Measurements from ENCODE around the gene INVS.
"Not testable (repeated sequence)": the region's sequence is repeated elsewhere in the genome, so short reads cannot be mapped to it uniquely, and the experiment has no call there.

Gene INVS

DNA sequence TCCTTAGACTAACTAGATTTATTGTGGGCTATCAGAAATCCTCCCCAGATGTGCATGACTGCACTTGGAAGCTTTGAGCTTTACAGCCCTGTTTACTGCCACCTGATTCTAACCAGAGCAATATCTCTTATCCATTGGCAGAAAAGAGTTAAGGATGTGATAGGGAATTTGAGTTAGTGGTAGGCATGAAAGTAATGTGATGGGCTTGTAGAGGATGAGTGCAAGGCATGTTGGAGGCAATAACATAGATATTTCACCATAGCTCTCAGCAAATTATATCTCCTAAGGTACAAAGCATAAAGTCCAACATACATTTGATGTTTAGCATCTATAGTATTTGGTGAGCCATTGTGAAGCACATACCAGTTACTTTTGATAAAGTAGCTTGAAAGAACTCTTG lies 103.8 kb downstream of the INVS start:
- no peak for DNase-seq (ENCODE audit: low spot score)

GRCh38 chr9:100204796-100205195 lies 105.8 kb downstream of the INVS start:
- DNase-seq (ENCODE audit: low spot score) = no peak

- no peak for DNase-seq (ENCODE audit: low spot score)
Measured at GRCh38 chr9:100206899-100207298, 107.9 kb downstream of the INVS start.

- DNase-seq (ENCODE audit: low spot score) = no peak
Measured at GRCh38 chr9:100208673-100209072, 109.6 kb downstream of the INVS start.

DNA sequence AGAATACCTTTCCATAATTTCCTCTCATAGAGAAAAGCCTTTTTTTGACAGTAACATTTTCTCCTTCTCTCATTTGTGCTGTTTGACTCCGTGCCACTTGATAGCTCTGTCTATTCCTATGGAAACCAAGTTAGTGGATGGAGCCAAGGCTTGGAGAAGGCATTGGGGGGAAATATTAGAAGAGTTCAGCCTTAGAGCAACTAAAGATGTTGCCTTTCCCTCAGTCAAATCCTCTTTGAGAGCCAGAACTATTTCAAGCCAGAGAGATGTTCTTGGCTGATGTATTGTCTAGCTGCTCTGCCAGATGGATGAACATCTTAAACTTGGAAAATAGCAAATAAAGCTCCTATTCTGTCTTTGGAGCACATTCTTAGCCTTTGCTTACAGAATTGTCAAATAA lies 112.4 kb downstream of the INVS start:
- DNase-seq (ENCODE audit: low spot score) = peak; percentile 21

DNA sequence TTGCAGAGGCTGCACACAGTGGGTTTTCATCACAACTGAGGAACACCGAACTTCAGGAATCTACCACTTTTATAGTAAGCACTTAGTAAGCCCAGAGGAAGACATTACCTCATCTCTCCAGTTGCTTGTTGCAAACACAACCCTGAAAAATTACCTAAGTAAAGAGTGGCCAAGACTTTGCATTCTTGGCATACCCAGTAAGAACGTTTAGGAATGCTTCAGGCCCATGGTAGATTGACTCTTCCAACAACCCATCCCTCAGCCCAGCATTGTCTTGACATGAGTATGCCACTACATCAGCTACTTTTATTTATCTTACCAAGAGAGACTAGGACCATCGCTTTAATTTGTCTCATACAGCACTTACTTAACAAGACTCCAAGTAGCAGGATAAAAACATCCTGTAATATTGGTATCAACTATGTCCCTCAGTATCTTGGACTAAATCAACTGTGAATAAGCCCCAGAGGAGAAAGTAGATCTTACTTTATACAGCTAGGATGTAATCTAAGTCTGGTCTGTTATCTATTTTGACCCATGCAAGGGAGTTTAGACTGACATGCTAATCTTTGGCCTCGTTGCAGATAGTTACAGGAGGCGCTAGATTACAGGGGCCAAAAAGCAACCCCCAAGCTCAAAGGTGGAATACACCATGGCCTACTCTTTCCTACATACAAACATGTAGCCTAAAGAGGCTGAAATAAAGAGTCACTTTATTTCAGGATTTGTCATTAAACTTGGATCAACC lies 114.9 kb downstream of the INVS start:
- DNase-seq (ENCODE audit: low spot score) = no peak

DNA sequence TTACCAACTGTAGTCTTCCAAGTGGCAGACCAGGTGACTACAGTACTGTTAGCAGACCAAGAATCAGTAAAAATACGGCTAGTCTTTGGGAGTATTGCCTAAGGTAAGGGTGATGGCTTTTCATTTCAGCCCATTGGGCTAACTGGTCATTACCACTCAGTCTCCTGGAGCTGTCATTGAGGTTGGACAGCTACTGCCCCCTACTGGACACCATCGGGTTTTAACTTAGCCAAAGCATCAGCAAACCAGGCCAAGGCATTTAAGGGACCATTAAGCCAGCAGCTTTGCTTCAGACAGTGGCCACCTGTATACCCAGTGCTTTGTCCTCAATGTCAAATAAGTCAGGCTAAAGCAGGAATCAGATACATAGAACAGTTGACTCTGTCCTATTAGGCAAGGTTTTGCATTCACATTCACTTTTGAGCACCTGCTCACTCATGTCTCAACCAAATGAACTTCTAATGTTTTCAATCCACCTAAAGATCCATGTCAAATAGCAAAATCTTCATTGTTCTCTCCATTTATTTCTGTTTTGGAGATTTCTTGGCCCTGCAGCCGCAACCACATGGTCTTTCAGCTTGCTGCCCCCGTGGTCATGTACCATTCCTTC lies 117.2 kb downstream of the INVS start:
- peak; percentile 37 for DNase-seq (ENCODE audit: low spot score)

- no peak for DNase-seq (ENCODE audit: low spot score)
Measured at GRCh38 chr9:100217536-100217935, 118.5 kb downstream of the INVS start.

DNA sequence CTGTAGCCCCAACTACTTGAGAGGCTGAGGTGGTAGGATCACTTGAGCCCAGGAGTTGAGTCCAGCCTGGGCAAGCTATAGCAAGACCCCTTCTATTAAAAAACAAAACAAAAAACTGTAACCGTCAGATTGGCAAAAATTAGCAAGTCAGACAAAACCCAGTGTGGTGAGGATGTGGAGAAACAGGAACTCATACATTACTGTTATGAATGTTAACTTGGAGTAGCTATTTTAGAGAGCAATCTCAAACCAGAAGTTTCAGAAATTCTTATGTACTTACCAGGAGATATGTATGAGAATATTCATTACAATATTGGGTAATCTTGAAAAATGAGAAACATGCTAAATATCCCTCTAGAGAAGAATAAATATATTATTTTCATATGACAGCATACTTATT lies 120.3 kb downstream of the INVS start:
- DNase-seq (ENCODE audit: low spot score) = no peak

GRCh38 chr9:100220936-100221335 lies 121.9 kb downstream of the INVS start:
- DNase-seq (ENCODE audit: low spot score) = no peak

DNA sequence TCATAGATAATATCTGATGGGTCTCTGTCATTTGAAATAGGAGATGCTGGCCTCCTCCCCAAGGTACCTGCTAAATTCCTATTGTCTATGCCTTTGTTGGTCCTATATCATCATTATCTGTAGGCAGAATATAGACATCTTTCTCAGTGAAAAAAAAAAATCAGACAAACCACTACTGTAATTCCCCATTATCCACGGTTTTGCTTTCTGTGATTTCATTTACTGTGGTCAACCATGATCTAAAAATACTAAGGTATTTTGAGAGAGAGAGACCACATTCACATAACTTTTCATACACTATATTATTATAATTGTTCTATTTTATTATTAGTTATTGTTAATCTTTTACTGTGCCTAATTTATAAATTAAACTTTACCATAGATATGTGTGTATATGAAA lies 122.5 kb downstream of the INVS start:
- DNase-seq (ENCODE audit: low spot score) = no peak

GRCh38 chr9:100222674-100223073 lies 123.6 kb downstream of the INVS start:
- peak; percentile 64 for DNase-seq (ENCODE audit: low spot score)

DNA sequence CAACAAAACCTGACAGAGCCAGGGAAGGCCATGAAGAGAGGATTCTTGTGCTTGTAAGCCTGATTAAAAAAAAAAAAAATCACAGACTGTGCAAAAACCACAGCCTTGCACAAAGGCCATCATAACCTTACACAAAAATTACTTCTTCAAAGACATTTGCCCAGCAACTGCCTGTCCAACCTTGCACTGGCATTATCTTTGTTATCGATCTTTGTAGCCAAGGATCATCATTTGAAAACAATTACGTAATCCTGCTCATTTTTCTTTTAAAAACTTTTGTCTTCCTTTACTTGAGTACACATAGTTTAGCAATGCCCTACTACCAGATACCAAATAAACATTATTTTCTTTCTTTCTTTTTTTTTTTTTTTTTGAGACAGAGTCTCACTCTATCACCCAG lies 128.6 kb downstream of the INVS start:
- DNase-seq (ENCODE audit: low spot score) = no peak

- DNase-seq (ENCODE audit: low spot score) = no peak
Measured at GRCh38 chr9:100228352-100228869, 129.4 kb downstream of the INVS start.

GRCh38 chr9:100229136-100229535 lies 130.1 kb downstream of the INVS start:
- DNase-seq (ENCODE audit: low spot score) = no peak

DNA sequence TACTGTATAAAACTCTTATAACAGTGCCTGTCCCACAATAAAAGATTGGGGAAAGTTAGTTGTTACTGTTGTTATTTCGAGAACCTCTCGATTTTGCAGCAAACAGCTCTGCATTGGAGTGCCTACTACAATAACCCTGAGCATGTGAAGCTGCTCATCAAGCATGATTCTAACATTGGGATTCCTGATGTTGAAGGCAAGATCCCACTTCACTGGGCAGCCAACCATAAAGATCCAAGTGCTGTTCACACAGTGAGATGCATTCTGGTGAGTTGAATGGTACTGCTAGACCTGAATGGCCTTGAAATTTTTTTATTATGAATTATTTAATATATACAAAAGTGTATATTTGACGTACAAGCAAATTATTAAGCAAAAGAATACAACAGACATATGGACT lies 130.5 kb downstream of the INVS start:
- no peak for DNase-seq (ENCODE audit: low spot score)

DNA sequence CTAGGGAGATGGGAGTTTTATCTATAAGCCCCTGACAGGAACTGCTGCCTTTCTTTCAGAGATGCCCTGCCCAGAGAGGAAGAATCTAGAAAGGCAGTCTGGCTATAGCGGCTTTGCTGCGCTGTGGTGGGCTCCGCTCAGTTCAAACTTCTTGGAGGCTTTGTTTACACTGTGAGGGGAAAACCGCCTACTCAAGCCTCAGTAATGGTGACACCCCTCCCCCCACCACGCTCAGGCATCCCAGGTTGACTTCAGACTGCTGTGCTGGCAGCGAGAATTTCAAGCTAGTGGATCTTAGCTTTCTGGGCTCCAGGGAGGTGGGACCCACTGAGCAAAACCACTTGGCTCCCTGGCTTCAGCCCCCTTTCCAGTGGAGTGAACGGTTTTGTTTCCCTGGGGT lies 137.9 kb downstream of the INVS start:
- DNase-seq (ENCODE audit: low spot score) = not testable (repeated sequence)

DNA sequence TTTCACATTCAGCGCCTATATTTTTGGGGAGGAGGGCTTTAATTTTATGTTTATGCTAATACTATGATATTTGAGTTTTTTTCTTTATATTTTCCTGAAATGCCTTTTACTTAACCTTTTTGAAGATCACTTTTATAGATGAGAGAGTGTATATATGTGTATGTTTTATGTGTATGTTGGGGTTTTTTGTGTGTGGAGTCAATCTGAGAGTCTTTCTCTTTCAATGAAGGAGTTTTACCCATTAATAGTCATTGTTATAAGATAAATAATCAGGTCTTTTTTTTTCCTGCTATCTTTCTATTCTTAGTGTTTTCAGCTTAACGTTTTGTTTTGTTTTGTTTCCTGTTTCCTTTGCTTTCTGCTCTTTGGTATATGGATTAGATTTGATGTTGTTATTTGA lies 141.5 kb downstream of the INVS start:
- no peak for DNase-seq (ENCODE audit: low spot score)

DNA sequence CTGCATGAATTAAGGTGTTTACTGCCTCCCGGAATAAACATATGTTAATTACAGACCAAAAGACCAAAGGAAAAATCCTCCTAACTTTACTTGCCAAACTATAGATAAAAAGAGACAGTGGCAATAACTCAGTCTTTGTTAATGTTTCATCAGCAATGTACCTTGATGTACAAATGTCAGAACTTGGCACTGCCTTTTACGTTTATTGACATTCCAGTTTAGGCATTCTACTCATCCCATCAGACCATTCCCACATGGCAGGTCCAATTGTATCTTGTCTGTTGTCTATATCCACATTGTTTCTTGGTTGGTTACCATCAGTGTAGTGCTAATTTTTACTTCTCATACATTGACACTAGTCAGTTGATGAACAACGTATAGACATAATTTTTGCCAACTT lies 168.2 kb downstream of the INVS start:
- DNase-seq (ENCODE audit: low spot score) = no peak

- DNase-seq (ENCODE audit: low spot score) = no peak
Measured at GRCh38 chr9:100268271-100268670, 169.2 kb downstream of the INVS start.

DNA sequence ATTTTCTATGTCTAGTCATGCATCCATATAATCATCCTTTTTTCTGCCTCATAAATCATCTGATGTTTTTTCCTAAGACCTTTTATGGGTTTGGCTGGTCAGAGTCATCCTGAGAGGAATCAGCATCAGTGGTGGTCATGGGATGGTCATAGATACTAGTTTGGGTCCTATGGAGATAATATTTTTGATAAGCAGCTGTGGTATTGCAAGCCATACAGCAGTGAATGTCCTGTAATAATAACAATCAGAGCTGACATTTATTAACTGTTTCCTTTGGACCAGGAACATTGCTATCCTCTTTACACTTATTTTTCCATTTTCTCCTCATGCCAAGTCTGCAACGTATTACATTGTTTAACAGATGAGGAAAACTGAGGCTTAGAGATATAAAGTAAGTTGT lies 170.6 kb downstream of the INVS start:
- DNase-seq (ENCODE audit: low spot score) = no peak

DNA sequence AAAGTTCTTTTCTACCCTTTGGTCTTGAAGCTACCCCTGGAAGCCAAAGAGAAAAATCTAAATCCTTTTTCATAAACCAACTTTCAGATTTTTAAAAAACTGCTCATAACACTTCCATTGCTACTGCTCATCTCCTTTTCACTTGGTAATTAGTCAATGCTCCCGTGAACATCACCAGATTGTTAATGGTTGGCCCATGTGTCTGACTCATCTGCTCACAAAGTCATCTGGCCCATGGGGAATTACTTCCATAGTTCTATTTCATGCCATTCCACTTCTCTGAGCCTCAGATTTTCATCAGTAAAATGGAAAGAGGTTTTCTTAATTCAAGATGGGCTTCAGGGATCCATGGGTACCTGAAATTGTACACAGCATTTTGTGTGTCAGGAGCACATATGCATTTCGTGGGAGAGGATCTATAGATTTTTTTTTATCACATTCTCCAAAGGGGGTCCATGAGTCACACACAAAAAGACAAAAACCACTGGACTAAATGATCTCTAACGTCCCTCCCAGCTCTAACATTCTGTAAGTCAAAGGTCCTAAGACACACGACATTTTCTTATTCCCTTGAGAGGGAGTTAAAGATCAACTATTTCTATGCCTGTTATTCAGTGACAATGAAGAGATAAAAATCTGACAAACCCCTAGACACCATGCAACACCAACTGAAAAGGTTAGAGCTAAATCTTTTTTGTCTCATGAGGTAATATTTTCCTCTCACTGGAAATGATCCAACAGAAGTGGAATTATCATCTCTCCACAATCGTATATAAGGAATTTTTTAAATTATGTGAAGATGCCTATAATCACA lies 178.3 kb downstream of the INVS start:
- no peak for DNase-seq (ENCODE audit: low spot score)

- no peak for DNase-seq (ENCODE audit: low spot score)
Measured at GRCh38 chr9:100281066-100281465, 182.0 kb downstream of the INVS start.

Measured in cerebellar cortex (tissue), 1 donor.